ENCODE results near the gene SH3RF3.

Gene SH3RF3

GRCh38 chr2:109185821-109186570 is 57.0 kb downstream of the SH3RF3 start:
- DNase-seq, result no peak

GRCh38 chr2:109186656-109187250 is 57.7 kb downstream of the SH3RF3 start:
- DNase-seq, result no peak

GRCh38 chr2:109187711-109188495 is 58.9 kb downstream of the SH3RF3 start:
- no peak for DNase-seq

GRCh38 chr2:109188496-109188890 is 59.5 kb downstream of the SH3RF3 start:
- no peak for DNase-seq

GRCh38 chr2:109188898-109189297 is 59.9 kb downstream of the SH3RF3 start:
- no peak for DNase-seq

- no peak for DNase-seq
Measured at GRCh38 chr2:109189751-109190150, 60.7 kb downstream of the SH3RF3 start.

GRCh38 chr2:109193807-109194619 is 65.0 kb downstream of the SH3RF3 start:
- DNase-seq, result no peak

GRCh38 chr2:109194620-109194937 is 65.6 kb downstream of the SH3RF3 start:
- DNase-seq, result no peak

GRCh38 chr2:109195193-109196045 is 66.4 kb downstream of the SH3RF3 start:
- DNase-seq, result no peak

GRCh38 chr2:109196081-109196875 is 67.3 kb downstream of the SH3RF3 start:
- DNase-seq, result no peak

GRCh38 chr2:109197491-109198418 is 68.8 kb downstream of the SH3RF3 start:
- no peak for DNase-seq

- DNase-seq, result no peak
Measured at GRCh38 chr2:109199790-109200189, 70.8 kb downstream of the SH3RF3 start.

- DNase-seq, result no peak
Measured at GRCh38 chr2:109200616-109201464, 71.8 kb downstream of the SH3RF3 start.

GRCh38 chr2:109201465-109202327 is 72.7 kb downstream of the SH3RF3 start:
- no peak for DNase-seq

- no peak for DNase-seq
Measured at GRCh38 chr2:109202486-109202885, 73.5 kb downstream of the SH3RF3 start.

- DNase-seq, result no peak
Measured at GRCh38 chr2:109203246-109204011, 74.4 kb downstream of the SH3RF3 start.

- DNase-seq, result no peak
Measured at GRCh38 chr2:109204412-109204811, 75.4 kb downstream of the SH3RF3 start.
